Left ventricle myocardium inferior (tissue), 1 donor: ENCODE data around the gene GDPD4. TPM values are rescaled to one million over a fixed set of nuclear protein-coding genes. Genes with fewer than 3 reads are reported as not detected.

ENCODE experiments used
- DNase-seq: peaks from one replicate; pipeline ENCODE4 v3.0.0-alpha.2; 2020
- H3K27ac ChIP-seq: fragments of 200-600 bp; replicated peaks from 2 replicates; pipeline ENCODE4 v1.8.0; 2021
- H3K27me3 ChIP-seq: fragments of 200-600 bp; 2 replicates; pipeline ENCODE4 v1.8.0; 2021; ENCODE audit warnings: low read depth
- H3K36me3 ChIP-seq: fragments of 200-600 bp; 2 replicates; pipeline ENCODE4 v1.8.0; 2021
- H3K4me1 ChIP-seq: fragments of 200-600 bp; 2 replicates; pipeline ENCODE4 v1.8.0; 2021
- H3K4me3 ChIP-seq: fragments of 200-600 bp; 2 replicates; pipeline ENCODE4 v1.8.0; 2021; ENCODE audit warnings: mild to moderate bottlenecking, moderate library complexity
- H3K9me3 ChIP-seq: fragments of 200-600 bp; replicated peaks from 2 replicates; pipeline ENCODE4 v1.8.0; 2021
- CTCF ChIP-seq: fragments of 200-600 bp; IDR thresholded peaks from 2 replicates; pipeline ENCODE4 v1.8.0; 2021; ENCODE audit warnings: antibody characterized with exemption, mild to moderate bottlenecking, borderline replicate concordance
- intact Hi-C: fragments of 100-400 bp; cut with micrococcal nuclease; formaldehyde crosslinking; loops from one replicate; pipeline ENCODE4 v1.11.0; 2022
- total RNA-seq: library from RNA; stranded (reverse); fragmentation: NEBNext Ultra II Directional; extraction: Animal tissue kit (Norgen Biotek cat#: 25700); gene quantifications from one replicate; pipeline ENCODE4 v1.2.1, GENCODE V29; 2021
- donor health status: DM: no; HTN: yes; CAD: no; lungs with severe emphysema.

The GDPD4 gene
- total RNA-seq, 1 donor from 2014 or later = not detected

DNA sequence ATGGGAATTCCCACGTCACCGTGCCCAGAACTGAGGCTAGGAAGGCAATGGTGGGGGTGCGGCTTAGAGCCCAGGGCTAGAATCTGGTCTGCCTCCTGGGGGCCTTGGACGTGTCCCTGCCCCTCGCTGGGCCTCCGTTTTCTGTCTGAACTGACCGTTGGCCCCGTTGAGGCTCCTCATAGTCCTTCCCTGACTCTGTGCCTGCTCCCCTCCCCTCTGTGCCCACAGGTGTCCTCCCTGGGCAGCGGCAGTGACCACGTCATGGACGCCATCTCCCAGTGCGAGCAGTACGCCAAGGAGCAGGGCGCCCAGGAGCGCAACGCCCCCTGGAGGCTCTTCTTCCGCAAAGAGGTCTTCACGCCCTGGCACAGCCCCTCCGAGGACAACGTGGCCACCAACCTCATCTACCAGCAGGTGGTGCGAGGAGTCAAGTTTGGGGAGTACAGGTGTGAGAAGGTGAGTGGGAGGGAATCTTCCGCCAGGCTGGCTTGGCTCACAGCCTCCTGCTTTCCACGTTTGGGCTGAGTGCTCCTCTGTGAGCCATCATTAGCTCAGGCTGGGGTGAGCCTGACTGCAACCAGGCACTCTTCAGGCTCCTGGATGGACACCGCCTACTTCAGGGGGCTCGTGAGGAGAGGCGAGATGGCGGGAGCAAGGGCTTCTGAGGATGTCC, 109.5 kb downstream of the GDPD4 start:
- Histone ChIP-seq H3K9me3 (no peaks in the 10 kb centered on the region), H3K27me3 (no peaks in the 10 kb centered on the region), H3K36me3 (no peaks in the 10 kb centered on the region), H3K4me3 (no peak overlapping the region), H3K27ac (no peak overlapping the region), H3K4me1 (peaks cover 12% of the 10 kb centered on the region)
- peak; percentile 54 for TF ChIP-seq CTCF
- intact Hi-C loops = no loop called here
- no peak for DNase-seq

DNA sequence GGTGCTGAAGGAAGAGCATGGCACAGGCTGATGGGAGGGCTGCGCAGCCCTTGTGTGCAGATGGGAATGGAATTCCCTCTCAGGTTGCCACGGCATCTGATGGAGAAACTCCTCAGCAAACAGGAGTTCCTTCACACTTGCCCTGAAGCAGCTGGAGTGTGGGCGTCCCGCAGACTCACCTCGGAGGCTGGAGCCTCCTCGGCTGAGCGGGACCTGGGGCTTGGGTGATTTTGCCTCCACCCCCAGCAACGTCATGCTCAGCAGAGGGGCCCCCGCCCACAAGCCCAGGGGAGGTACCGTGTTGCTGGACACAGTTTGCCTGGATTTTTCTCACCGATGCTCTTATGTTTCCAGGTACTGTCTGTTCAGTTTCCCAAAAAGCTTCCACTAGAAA, 110.1 kb downstream of the GDPD4 start:
- Histone ChIP-seq H3K4me1 (peaks cover 12% of the 10 kb centered on the region), H3K36me3 (no peaks in the 10 kb centered on the region), H3K4me3 (no peak overlapping the region), H3K27ac (no peak overlapping the region), H3K27me3 (no peaks in the 10 kb centered on the region), H3K9me3 (no peaks in the 10 kb centered on the region)
- TF ChIP-seq CTCF = no peak
- intact Hi-C loops = no loop called here
- DNase-seq = no peak

DNA sequence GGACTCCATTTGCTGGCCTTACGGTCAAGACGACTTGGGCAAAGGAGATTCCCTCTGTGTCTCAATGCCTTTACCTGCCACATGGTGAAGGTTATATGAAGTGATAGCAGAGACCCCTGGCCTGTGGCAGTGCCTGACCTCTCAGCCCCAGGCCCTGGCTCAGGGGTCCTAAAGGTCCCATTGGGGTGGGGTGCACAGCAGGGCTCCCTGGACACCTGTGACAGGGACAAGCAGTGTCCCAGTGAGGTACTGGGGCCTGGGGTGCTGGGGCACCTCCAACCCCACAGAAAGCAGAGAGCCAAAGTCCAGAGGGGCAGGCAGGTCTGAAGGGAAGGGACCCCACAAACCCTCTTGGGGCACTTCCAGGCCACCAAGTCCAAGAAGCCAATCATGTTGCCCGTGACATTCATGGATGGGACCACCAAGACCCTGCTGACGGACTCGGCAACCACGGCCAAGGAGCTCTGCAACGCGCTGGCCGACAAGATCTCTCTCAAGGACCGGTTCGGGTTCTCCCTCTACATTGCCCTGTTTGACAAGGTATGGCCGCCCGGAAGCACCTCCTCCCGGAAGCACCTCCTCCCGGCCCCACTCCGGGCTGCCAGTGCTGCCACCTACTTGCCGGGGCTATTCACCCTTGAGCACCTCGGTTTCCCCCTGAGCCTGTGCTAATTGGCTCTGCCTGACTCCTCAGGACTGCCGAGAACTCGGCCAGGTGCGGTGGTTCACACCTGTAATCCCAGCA, 111.0 kb downstream of the GDPD4 start:
- Histone ChIP-seq H3K4me3 (no peak overlapping the region), H3K27ac (no peak overlapping the region), H3K9me3 (no peaks in the 10 kb centered on the region), H3K27me3 (no peaks in the 10 kb centered on the region), H3K36me3 (no peaks in the 10 kb centered on the region), H3K4me1 (peaks cover 9% of the 10 kb centered on the region)
- no peak for TF ChIP-seq CTCF
- no peak for DNase-seq
- intact Hi-C loops = no loop called here

- no peaks in the 10 kb centered on the region for H3K36me3 ChIP-seq
- intact Hi-C loops = loop anchor here (5.0 kb wide), 2 partner anchors 62 to 142 kb away; partner anchors contain the start of gene MYO7A
- no peaks in the 10 kb centered on the region for H3K9me3 ChIP-seq
- no peaks in the 10 kb centered on the region for H3K27me3 ChIP-seq
- H3K27ac ChIP-seq = no peak overlapping the region
- DNase-seq = no peak
- peaks cover 1% of the 10 kb centered on the region for H3K4me1 ChIP-seq
- no peak for TF ChIP-seq CTCF
- no peak overlapping the region for H3K4me3 ChIP-seq
These were observed 111.8 kb downstream of the GDPD4 start for GRCh38 chr11:77189588-77190210.

DNA sequence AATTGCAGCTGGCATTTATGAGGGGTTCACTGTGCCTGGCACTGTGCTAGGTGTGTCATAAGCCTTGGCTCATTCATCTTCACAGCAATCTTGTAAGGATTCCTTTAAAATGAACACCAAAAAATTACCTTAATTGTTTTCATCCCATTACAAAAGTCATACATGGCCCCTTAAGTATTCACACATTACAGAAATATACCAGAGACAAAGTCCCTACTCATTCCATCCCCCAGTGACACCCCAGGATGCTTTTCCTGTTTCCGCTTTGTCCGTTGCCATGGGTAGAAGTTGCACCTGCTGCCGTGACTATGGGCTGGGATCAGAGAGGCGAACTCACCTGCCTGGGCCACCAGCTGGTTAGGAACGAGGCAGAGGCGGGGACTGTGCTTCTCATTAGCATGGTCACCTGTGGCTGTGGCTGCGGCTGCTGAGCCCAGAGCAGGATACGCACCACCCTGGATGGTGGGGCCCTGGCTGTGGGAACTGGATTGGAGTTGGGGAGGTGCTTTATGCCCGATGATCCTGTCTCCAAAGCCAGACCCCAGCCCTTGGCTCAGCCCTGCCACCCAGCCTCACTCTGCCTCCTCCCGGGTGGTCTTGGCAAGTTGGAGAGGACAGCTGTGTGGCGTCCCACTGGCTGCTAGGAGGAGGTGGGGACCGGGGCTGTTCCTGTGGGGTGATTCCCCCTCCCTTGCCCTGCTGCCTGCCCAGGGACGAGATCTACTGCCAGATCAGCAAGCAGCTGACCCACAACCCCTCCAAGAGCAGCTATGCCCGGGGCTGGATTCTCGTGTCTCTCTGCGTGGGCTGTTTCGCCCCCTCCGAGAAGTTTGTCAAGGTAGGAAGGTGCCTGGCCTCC, 112.6 kb downstream of the GDPD4 start:
- no peak for DNase-seq
- H3K4me3 ChIP-seq = no peak overlapping the region
- H3K4me1 ChIP-seq = no peaks in the 10 kb centered on the region
- H3K36me3 ChIP-seq = no peaks in the 10 kb centered on the region
- H3K27ac ChIP-seq = no peak overlapping the region
- H3K9me3 ChIP-seq = no peaks in the 10 kb centered on the region
- intact Hi-C loops = loop anchor here (5.0 kb wide), 2 partner anchors 62 to 142 kb away; partner anchors contain the start of gene MYO7A
- H3K27me3 ChIP-seq = no peaks in the 10 kb centered on the region
- no peak for TF ChIP-seq CTCF
